Stimulated activated CD8-positive, alpha-beta memory T cell treated with anti-CD3 and anti-CD28 coated beads, Interleukin-4, amount 100 ng/mL, for 1 hour (primary cell): ENCODE results near the gene CLP1.
"Not testable (repeated sequence)": the region's sequence is repeated elsewhere in the genome, so short reads cannot be mapped to it uniquely, and the experiment has no call there.

Source experiments
- DNase-seq, 2 donors: peaks; one replicate each; pipeline ENCODE4 v3.0.0-alpha.2; 2020; ENCODE audit warnings: low read depth in 2 of 2, low spot score in 1 of 2

The CLP1 gene

GRCh38 chr11:57640068-57640800 lies 17.3 kb upstream of the CLP1 start:
- no peak for DNase-seq

- DNase-seq = no peak
Observed at GRCh38 chr11:57641011-57641807, 16.4 kb upstream of the CLP1 start.

- DNase-seq = no peak
Observed at GRCh38 chr11:57643802-57644201, 13.8 kb upstream of the CLP1 start.

GRCh38 chr11:57644748-57645688 lies 12.5 kb upstream of the CLP1 start:
- DNase-seq = peak; percentile 78 to 86

GRCh38 chr11:57645689-57646085 lies 11.9 kb upstream of the CLP1 start:
- no peak for DNase-seq

- DNase-seq = no peak
Observed at GRCh38 chr11:57646194-57646798, 11.3 kb upstream of the CLP1 start.

- no peak for DNase-seq
Observed at GRCh38 chr11:57646799-57647303, 10.7 kb upstream of the CLP1 start.

- DNase-seq = no peak
Observed at GRCh38 chr11:57647372-57647771, 10.2 kb upstream of the CLP1 start.

GRCh38 chr11:57647960-57648800 lies 9.4 kb upstream of the CLP1 start:
- no peak for DNase-seq

GRCh38 chr11:57648801-57649735 lies 8.5 kb upstream of the CLP1 start:
- no peak for DNase-seq

- DNase-seq = peak; percentile 28 to 39
Observed at GRCh38 chr11:57649826-57650738, 7.5 kb upstream of the CLP1 start, which contains the start of gene YPEL4. Gene YPEL4, minus strand, starts transcription at chr11:57649912. Its CDS starts 2,805 bp downstream, at chr11:57647107.

- DNase-seq = no peak
Observed at GRCh38 chr11:57650739-57651090, 6.8 kb upstream of the CLP1 start.

GRCh38 chr11:57651408-57651807 lies 6.2 kb upstream of the CLP1 start:
- DNase-seq = no peak

GRCh38 chr11:57652230-57652629 lies 5.3 kb upstream of the CLP1 start:
- not testable (repeated sequence) for DNase-seq

- DNase-seq = no peak
Observed at GRCh38 chr11:57652662-57653061, 4.9 kb upstream of the CLP1 start.

GRCh38 chr11:57653163-57653562 lies 4.4 kb upstream of the CLP1 start:
- DNase-seq = no peak

GRCh38 chr11:57656885-57657193 lies 723 bp upstream of the CLP1 start:
- DNase-seq = no peak

- no peak for DNase-seq
Observed at GRCh38 chr11:57658023-57658361, 430 bp downstream of the CLP1 start.
